Activated CD8-positive, alpha-beta memory T cell treated with anti-CD3 and anti-CD28 coated beads, Interleukin-2, amount 10 ng/mL, durations not matched to agents 7 days and 5 days (primary cell): Measurements from ENCODE around the gene CST11. TPM values are rescaled to one million over a fixed set of nuclear protein-coding genes. Genes with fewer than 3 reads are reported as not detected.

Source experiments
- ATAC-seq: fragments of 150-1000 bp; cut with Tn5 transposase; one replicate; pipeline ENCODE4 v1.10.0; 2021; ENCODE audit warnings: moderate library complexity
- CTCF ChIA-PET: fragments of 350-600 bp; sonication (Branson Sonifier 250); formaldehyde crosslinking; loops from one replicate; lab custom pipeline; 2021; ENCODE audit warnings: antibody characterized with exemption; lab: Charles Lee
- DNase-seq: peaks from one replicate; pipeline ENCODE4 v3.0.0-alpha.2; 2020
- H3K27ac Mint-ChIP-seq: one replicate; pipeline ENCODE4 v1.8.0; 2021; ENCODE audit warnings: mild to moderate bottlenecking, mixed read lengths
- H3K27me3 Mint-ChIP-seq: one replicate; pipeline ENCODE4 v1.8.0; 2021; ENCODE audit warnings: mixed read lengths
- H3K36me3 Mint-ChIP-seq: one replicate; pipeline ENCODE4 v1.8.0; 2021; ENCODE audit warnings: mild to moderate bottlenecking, mixed read lengths
- H3K4me1 Mint-ChIP-seq: one replicate; pipeline ENCODE4 v1.8.0; 2021; ENCODE audit warnings: mixed read lengths
- H3K4me3 Mint-ChIP-seq: one replicate; pipeline ENCODE4 v1.8.0; 2021; ENCODE audit warnings: mild to moderate bottlenecking, moderate library complexity, mixed read lengths
- H3K9me3 Mint-ChIP-seq: one replicate; pipeline ENCODE4 v1.8.0; 2022; ENCODE audit warnings: low read depth, mixed read lengths
- total RNA-seq, 2 experiments: library from RNA; stranded (reverse); gene quantifications; one replicate each; pipeline ENCODE4 v1.2.3, GENCODE V29; 2021

The CST11 gene
- total RNA-seq, 2 experiments from 2014 or later = not detected

DNA sequence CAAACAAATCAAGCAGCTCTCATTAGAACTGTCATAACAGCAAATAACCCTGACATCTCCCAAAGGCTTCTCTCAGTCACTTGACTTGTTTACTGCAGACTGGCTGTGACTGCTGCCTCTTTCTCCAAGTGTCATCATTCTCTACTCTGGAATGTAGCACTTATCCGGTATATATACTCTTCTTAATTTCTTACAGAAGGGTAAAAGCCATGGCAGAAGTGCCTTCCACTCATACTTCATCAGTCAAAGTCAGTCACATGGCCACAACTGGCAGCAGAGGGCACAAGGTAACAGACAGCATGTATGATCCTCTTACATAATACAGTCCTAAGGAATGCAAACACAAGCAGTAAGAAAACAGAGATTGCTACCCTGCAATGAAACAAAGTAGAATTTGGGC is 40.6 kb downstream of the CST11 start:
- no peaks in the 10 kb centered on the region for H3K9me3 Mint-ChIP-seq
- no peaks in the 10 kb centered on the region for H3K27me3 Mint-ChIP-seq
- ATAC-seq (no peak), DNase-seq (no peak)
- peaks cover 49% of the 10 kb centered on the region for H3K4me1 Mint-ChIP-seq
- no peak overlapping the region for H3K4me3 Mint-ChIP-seq
- CTCF ChIA-PET = interaction anchor here (1.9 kb wide), 1 partner anchor 10 kb away, joined by 5 read pairs; the partner anchor contains the start of gene NAPB
- H3K27ac Mint-ChIP-seq = no peak overlapping the region
- H3K36me3 Mint-ChIP-seq = peaks cover 16% of the 10 kb centered on the region

DNA sequence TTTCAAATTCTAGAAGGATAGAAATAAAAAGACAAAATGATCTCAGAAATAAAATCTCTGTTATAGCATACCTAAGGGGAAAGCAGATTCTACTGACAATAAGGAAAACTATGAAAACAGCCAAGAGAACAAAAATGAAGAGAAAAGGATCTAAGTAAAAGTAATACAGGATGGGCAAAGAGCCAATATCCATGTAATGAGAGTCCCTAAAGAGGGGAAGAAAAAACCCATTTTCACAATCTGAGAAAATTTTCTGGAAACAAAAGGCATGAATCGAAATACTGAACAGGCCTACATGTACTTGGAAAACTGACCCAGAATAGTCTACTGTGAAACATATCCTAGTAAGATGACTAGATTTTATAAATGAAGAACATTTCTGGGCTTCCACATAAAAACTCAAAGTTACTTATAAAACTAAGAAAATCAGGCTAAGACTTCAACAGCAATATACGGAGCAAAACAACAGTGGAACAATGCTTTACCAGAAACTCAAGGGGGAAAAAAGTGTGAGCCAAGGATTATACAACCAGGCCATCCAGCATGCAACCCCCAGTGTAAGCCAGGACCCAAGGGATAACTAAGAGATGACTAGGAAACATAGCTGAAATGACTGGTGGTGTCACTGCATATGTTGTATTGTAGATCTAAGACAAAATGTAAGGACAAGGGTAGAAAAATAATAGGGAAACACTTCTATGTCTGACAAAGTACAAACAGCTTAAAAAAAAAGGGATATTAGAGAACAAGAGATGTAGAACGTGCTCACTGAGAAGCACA is 41.6 kb downstream of the CST11 start:
- no peaks in the 10 kb centered on the region for H3K9me3 Mint-ChIP-seq
- H3K4me1 Mint-ChIP-seq = peaks cover 46% of the 10 kb centered on the region
- no peak for ATAC-seq
- no peak overlapping the region for H3K4me3 Mint-ChIP-seq
- H3K27me3 Mint-ChIP-seq = no peaks in the 10 kb centered on the region
- no peak for DNase-seq
- H3K27ac Mint-ChIP-seq = no peak overlapping the region
- CTCF ChIA-PET = interaction anchor here (1.9 kb wide), 1 partner anchor 10 kb away, joined by 5 read pairs; the partner anchor contains the start of gene NAPB
- H3K36me3 Mint-ChIP-seq = peaks cover 16% of the 10 kb centered on the region

DNA sequence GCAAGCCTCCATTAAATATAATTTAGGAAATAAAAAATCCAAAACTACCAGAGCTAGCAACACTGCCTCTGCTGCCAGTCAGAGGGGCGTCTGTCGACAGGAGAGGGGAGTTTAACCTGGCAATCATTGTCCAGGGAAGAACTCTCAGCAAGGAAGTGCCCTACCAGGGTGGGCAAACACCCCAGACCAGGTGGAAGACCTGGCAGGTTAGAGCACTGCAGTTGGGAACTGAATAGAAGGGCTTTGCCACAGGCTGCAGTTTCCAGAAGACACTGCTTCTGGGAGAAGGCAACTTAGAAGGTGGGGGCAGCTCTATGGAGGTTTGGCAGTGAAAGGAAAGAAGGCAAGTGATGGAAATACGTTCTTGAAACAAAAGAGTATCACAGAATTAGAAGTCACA is 42.9 kb downstream of the CST11 start:
- Mint-ChIP-seq H3K9me3 (no peaks in the 10 kb centered on the region), H3K4me1 (peaks cover 41% of the 10 kb centered on the region), H3K36me3 (peaks cover 9% of the 10 kb centered on the region), H3K27ac (no peak overlapping the region), H3K27me3 (no peaks in the 10 kb centered on the region), H3K4me3 (no peak overlapping the region)
- ATAC-seq (no peak), DNase-seq (no peak)
- CTCF ChIA-PET = interaction anchor here (1.0 kb wide), 1 partner anchor 32 kb away, joined by 3 read pairs; no protein-coding TSS in a partner anchor

DNA sequence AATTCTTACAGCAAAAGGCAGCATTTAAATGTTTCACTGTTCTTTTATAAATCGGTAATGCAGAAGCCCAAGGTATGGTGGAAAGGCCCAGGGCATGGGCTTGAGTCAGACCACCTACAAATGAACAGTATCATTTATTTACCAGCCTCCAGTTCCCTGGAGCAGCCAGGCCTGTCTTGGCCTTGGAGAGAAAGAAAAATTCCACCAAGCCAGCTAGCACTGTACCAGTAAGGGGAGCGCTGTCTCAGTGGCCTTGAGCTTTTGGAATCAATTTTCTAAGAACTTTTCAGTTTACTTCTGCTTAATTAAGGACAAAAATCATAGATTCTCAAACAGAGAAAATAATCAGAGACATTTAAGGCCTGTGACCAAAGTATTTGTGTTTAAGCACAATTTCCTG is 43.7 kb downstream of the CST11 start:
- H3K4me1 Mint-ChIP-seq = peaks cover 41% of the 10 kb centered on the region
- no peaks in the 10 kb centered on the region for H3K27me3 Mint-ChIP-seq
- CTCF ChIA-PET = interaction anchor here (1.0 kb wide), 1 partner anchor 33 kb away, joined by 3 read pairs; no protein-coding TSS in a partner anchor
- H3K36me3 Mint-ChIP-seq = peaks cover 9% of the 10 kb centered on the region
- ATAC-seq (no peak), DNase-seq (no peak)
- H3K27ac Mint-ChIP-seq = no peak overlapping the region
- H3K9me3 Mint-ChIP-seq = no peaks in the 10 kb centered on the region
- H3K4me3 Mint-ChIP-seq = no peak overlapping the region

DNA sequence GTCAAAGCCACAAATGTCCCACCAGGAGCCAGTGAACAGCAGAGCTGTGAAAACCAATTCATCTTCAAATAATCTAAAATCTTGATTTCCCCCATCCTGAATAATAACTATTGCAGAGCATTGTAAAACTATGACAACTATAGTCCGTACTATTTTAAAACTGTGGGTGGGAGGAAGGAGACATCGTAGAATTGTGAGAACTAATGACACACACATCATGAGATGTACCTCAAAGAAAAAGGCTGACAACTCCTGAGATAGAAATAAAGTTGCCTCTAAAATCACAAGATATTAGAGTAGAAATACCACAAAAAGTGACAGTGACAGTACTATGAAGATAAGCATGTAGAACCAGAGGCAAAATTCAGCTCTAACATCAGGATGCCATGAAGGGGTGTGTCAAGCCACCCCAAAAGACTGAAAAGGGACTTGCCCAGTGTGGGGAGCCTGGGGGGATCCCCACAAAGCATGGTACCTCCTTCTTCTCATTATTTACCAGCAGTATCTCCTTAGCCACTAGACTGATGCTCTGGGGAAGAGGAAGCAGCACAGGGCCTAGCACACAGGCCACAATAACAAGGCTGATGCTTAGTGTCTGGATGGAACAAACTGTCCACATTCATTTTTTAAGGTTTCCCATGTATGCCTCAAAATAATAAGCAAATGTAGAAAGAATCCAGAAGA is 44.8 kb downstream of the CST11 start:
- no peaks in the 10 kb centered on the region for H3K9me3 Mint-ChIP-seq
- DNase-seq (peak; percentile 56), ATAC-seq (peak; percentile 97)
- peak overlapping the region; percentile 58 for H3K27ac Mint-ChIP-seq
- CTCF ChIA-PET = no interaction called here
- H3K4me1 Mint-ChIP-seq = peaks cover 46% of the 10 kb centered on the region
- peaks cover 6% of the 10 kb centered on the region for H3K36me3 Mint-ChIP-seq
- H3K4me3 Mint-ChIP-seq = no peak overlapping the region
- H3K27me3 Mint-ChIP-seq = no peaks in the 10 kb centered on the region

DNA sequence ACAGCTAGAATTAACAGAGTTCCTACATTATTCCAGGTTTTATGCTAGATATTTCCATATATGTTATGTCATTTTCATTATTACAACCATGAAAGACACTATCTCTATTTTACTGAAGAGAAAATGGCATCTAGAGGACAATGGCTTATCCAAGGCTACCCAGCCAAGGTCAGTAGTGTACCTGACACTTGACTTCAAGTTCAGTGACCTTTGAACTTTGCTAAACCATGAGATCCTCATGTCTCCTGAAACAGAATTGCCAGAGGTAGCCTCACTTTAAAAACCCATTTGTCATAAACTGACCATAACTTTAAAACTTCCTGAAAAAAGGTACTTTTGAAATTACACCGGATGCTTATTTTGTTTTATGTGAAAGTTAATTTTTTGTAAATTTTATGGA is 45.8 kb downstream of the CST11 start:
- peaks cover 54% of the 10 kb centered on the region for H3K4me1 Mint-ChIP-seq
- ATAC-seq = no peak
- H3K4me3 Mint-ChIP-seq = no peak overlapping the region
- DNase-seq = no peak
- H3K27me3 Mint-ChIP-seq = no peaks in the 10 kb centered on the region
- H3K9me3 Mint-ChIP-seq = no peaks in the 10 kb centered on the region
- H3K36me3 Mint-ChIP-seq = peaks cover 9% of the 10 kb centered on the region
- CTCF ChIA-PET = no interaction called here
- no peak overlapping the region for H3K27ac Mint-ChIP-seq

DNA sequence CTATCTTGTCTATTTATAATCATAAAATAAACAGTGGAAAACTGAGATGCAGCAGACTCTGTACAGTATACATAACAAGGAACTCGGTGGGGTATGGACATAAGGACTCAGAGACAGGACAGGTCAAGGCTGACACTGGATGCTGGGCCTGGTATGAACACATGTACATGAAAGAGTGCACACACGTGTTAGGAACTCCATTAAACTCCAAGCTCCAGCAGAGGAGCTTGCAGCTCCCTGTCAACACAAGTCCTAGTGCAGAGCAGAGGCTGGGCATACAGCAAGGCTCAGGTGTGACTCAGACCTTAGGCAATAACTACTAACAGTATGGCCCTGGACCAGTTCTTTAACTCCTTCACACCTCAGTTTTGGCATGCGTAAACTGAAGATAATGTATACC is 48.5 kb downstream of the CST11 start:
- Mint-ChIP-seq H3K4me3 (no peak overlapping the region), H3K36me3 (peaks cover 23% of the 10 kb centered on the region), H3K9me3 (no peaks in the 10 kb centered on the region), H3K27ac (no peak overlapping the region), H3K27me3 (no peaks in the 10 kb centered on the region), H3K4me1 (peaks cover 67% of the 10 kb centered on the region)
- CTCF ChIA-PET = interaction anchor here (1.4 kb wide), 1 partner anchor 15 kb away, joined by 4 read pairs; no protein-coding TSS in a partner anchor
- DNase-seq (no peak), ATAC-seq (no peak)

DNA sequence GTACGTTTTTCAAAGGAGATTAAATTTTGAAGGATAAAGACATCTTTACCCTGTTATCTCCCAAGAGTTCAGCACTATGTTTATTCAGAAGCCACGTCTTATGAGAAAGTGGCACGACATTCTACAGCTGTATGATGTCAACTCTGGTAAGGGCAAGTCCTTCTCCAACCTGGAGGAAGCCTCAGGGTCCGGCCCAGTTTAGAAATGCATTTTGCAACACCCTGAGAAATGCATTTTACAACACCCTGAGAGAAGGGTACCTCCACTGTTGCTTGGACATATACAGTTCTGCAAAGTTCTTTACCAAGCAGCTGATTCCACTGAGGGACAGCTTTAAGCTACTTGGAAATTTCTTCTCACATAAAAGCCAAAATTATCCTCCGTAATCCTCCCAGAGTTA is 48.9 kb downstream of the CST11 start:
- Mint-ChIP-seq H3K27me3 (no peaks in the 10 kb centered on the region), H3K36me3 (peaks cover 26% of the 10 kb centered on the region), H3K27ac (no peak overlapping the region), H3K4me1 (peaks cover 68% of the 10 kb centered on the region), H3K9me3 (no peaks in the 10 kb centered on the region), H3K4me3 (no peak overlapping the region)
- ATAC-seq = no peak
- DNase-seq = no peak
- CTCF ChIA-PET = interaction anchor here (1.4 kb wide), 1 partner anchor 16 kb away, joined by 4 read pairs; no protein-coding TSS in a partner anchor

DNA sequence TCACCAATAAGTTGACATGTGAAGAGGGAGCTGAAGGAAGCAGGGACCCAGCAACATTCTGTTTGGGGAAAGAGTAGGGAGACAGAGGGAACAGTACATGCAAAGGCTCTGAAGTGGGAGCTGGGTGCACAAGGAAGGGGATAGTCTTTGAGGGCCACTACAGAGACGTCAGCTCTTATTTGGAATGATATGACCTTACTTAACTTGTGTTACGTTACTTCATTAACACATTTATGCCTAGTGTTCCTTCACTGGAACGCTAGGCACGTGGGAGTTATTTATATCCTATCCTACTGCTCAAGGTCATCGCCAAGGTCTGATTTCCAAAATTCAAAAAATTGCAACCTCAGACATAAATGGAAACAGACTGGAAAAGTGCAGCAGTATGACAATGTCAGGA is 51.6 kb downstream of the CST11 start:
- Mint-ChIP-seq H3K9me3 (no peaks in the 10 kb centered on the region), H3K4me1 (peaks cover 65% of the 10 kb centered on the region), H3K36me3 (peaks cover 34% of the 10 kb centered on the region), H3K27ac (no peak overlapping the region), H3K27me3 (no peaks in the 10 kb centered on the region), H3K4me3 (no peak overlapping the region)
- no peak for ATAC-seq
- DNase-seq = no peak
- CTCF ChIA-PET = interaction anchor here (3.3 kb wide), 1 partner anchor 15 kb away, joined by 18 read pairs; no protein-coding TSS in a partner anchor

Other genes with a start within 250 kb of the CST11 start
- 10 to 100 TPM; 34.0 to 48.3 TPM for gene NXT1, start 102.1 kb downstream of the CST11 start, total RNA-seq
- 10 to 100 TPM; 10.2 to 14.4 TPM for gene GZF1, start 90.7 kb downstream of the CST11 start, total RNA-seq
- gene NAPB, start 31.4 kb downstream of the CST11 start, total RNA-seq = 10 to 100 TPM; 17.5 to 23.1 TPM
- gene CSTL1, start 13.2 kb downstream of the CST11 start, total RNA-seq = not detected
- gene CST8, start 38.2 kb upstream of the CST11 start, total RNA-seq = not detected
- not detected for gene CST9L, start 115.6 kb upstream of the CST11 start, total RNA-seq
- gene CST9, start 153.0 kb upstream of the CST11 start, total RNA-seq = not detected
- gene CST3, start 185.1 kb upstream of the CST11 start, total RNA-seq = under 1 TPM; 0.47 to 0.61 TPM
- not detected for gene CST4, start 236.2 kb upstream of the CST11 start, total RNA-seq